Measurements from ENCODE around the gene PARD6G.
A peak's percentile ranks its signal among the peaks of the same experiment; 100 is the strongest.

The PARD6G gene

DNA sequence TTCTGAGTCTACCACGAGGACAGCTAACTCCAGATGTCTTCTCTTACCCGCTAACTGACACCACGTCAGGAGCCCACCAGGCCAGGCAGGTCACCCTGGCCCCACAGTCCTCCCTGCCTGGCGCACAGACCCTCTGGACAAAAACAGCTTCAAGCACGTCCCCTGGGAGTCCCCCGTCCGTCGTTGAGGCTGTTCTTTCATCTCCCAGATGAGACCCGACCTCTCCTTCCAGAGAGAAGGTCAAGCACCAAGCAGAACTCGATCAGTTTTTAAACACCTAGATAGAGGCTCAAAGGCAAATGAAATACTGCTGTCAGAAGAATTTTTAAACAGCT is 57.8 kb downstream of the PARD6G start:
- no peak for ATAC-seq

DNA sequence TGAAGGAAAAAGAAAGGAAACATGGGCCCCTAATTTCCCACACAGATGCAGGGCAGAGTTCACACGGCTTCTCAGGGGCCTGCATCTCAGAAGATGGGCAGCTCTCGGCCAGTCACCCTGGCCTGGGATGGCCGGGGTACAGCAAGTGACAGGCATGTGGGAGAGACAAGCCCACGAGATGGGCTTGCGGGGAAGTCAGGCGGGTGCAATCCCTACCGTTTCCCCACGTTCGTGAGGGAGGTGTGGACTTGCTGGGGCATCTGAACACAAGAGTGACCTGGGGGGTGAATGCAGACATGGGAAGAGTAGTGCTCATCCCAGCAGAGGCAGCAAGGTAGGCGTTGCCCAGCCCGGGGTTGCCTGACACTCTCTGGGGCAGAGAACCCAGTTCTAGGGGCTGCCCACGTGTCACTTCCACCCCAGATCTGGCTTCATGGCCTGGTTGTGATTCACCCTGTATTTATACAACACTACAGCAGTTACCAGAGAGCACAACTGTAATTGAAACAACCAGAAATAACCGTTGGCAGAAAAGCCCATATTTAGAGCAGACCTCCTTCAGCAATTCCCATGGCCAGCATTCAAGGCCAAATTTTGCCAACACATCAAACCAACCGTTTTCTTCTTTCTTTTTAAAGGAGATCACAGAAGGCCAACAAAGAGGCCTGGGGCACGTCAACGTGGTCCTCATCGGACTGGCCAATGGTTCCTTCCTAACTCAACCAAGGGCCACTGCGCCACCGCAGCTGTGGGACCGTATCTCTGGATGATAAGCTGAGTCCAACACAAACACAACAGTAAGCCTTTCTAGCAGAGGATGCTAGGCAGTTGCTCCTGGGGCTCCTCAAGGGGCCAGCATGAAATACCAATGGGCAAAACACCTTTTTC is 58.4 kb downstream of the PARD6G start:
- ATAC-seq: no peak

- no peak for ATAC-seq
These were observed 59.2 kb downstream of the PARD6G start for GRCh38 chr18:80187956-80188642.

- ATAC-seq: no peak
These were observed 61.8 kb downstream of the PARD6G start for GRCh38 chr18:80185545-80185944.

GRCh38 chr18:80184243-80184772 is 63.0 kb downstream of the PARD6G start:
- ATAC-seq: no peak

- no peak for ATAC-seq
These were observed 63.9 kb downstream of the PARD6G start for GRCh38 chr18:80183273-80184050.

DNA sequence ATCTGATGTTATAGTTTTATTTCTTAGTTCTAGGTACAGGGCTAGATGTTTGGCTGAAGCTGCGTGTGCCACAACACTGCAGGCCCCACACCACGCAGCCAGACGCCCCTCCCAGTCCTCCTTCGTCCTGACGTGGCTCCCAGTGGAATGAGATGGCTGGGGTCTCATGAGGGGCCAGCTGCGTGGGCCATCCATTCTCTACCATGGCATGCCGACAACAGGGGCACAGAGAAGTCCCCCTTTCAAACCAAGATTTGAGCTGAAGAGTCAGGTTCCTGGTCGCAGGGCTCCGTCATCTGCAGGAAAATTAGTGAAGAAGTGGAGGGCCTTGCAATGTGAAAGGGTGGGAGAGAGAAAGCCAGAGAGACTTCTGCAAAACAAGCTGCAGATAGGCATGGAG is 64.5 kb downstream of the PARD6G start:
- no peak for ATAC-seq

- ATAC-seq: no peak
These were observed 65.5 kb downstream of the PARD6G start for GRCh38 chr18:80181642-80182461.

DNA sequence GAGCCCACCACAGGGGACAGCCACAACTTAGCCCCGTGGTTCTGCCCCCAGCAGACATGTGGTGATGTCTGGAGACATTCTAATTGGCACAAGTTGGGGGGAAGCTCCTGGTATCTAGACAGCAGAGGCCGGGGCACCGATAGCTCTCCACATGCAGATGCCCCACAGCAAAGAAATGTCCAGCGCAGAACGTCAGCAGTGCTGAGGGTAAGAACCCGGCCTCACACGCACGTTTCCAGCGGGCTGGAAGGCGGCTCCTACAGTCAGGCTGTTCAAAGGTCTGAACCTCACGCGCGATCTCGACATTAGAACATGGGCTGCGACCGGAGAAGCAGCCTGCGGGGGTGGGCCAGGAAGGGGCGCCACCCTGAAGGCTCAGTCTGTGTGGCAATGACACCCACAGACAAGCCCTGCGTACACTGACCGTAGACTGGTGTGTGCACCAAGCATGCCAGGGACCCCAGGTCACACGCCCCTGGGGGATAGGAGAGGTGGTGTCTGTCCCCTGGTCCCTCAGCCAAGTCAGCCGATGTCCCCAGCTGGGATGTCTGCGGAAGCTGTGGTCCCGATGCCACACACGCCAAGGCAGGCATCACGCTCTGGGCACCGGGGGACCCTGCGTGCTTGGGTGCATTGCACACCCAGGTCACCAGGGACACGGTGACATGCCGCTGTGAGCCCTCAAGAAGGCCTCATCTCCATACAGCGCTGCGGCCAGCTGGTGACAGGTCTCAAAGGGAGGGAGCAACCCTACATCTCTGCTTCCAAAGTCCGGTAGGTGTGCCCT is 66.3 kb downstream of the PARD6G start:
- no peak for ATAC-seq

DNA sequence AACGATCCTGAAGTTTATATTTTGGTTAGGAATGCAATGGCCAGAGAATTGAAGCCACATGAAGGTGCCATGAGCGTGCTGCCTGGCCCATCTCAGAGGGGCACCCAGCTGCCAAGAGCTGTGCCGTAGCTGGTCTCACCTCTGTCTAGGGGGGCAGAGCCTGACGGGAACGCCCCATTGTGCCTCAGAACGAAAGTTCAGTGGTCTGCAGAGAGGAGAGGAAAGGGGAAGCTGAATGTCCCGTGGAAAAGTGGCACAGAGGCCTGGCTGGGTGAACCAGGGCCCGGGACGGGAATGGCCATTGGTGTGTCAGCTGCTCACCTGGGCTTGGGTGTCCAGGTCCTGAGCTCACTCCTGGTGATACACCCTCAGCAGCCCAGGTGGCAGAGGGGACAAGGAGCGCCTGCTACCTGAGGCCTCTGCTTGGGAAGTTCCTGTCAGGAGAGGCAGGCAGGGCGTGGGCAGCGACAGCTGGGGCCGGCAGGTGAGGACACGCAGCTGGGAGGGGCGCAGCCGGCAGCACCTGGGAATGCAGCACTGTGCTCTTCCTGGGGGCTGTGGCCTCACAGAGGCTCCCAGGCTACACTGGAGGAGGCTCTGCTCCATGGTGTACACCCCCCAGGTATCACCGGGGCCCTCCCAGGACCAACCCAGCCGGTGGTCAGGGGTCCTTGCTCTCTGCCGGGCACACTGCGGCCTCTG is 67.3 kb downstream of the PARD6G start:
- ATAC-seq: no peak

- ATAC-seq: no peak
These were observed 68.1 kb downstream of the PARD6G start for GRCh38 chr18:80178935-80179818.

DNA sequence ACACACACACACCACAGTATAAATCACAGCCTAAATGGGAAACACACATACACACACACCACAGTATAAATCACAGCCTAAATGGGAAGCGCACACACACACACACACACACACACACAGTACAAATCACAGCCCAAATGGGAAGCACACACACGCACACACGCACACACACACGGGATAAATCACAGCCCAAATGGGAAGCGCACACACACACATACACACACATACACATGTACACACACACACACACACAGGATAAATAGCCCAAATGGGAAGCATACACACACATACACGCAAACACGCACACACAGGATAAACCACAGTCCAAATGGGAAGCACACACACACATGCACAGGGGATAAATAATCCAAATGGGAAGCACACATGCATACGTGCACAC is 70.2 kb downstream of the PARD6G start:
- ATAC-seq: no peak

DNA sequence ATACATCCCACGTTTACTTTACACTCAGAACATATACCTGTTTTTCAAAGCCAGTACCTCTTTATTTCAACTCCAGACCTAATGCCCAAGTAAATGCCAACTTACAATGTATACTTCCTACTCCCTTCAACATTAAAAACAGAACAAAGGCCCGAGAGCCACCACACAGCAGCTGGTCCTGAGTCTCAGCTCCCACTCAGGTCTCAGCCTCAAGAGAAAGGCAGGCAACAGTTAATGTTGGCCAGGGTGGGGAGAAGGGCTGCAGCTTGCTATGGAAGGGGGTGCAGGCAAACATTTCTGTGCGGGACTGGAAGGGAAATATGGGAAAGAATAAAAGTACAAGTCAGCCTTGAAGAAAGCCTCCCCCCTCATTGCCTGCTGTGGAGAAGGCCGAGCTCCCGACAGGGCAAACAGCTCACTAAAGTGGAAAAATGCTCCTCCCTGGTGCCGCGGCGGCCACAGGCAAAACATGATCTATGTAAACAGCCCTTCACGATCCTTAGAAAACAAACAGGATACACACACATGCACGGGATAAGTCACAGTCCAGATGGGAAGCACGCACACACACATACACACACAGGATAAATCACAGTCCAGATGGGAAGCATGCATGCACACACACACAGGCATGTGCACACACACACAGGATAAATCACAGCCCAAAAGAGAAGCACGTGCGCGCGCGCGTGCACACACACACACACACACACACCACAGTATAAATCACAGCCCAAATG is 70.8 kb downstream of the PARD6G start:
- no peak for ATAC-seq

- peak; percentile 85 to 90 for ATAC-seq
These were observed 71.7 kb downstream of the PARD6G start for GRCh38 chr18:80175451-80176204.

GRCh38 chr18:80173060-80173459 is 74.3 kb downstream of the PARD6G start:
- no peak for ATAC-seq

GRCh38 chr18:80172056-80172455 is 75.3 kb downstream of the PARD6G start:
- no peak for ATAC-seq

DNA sequence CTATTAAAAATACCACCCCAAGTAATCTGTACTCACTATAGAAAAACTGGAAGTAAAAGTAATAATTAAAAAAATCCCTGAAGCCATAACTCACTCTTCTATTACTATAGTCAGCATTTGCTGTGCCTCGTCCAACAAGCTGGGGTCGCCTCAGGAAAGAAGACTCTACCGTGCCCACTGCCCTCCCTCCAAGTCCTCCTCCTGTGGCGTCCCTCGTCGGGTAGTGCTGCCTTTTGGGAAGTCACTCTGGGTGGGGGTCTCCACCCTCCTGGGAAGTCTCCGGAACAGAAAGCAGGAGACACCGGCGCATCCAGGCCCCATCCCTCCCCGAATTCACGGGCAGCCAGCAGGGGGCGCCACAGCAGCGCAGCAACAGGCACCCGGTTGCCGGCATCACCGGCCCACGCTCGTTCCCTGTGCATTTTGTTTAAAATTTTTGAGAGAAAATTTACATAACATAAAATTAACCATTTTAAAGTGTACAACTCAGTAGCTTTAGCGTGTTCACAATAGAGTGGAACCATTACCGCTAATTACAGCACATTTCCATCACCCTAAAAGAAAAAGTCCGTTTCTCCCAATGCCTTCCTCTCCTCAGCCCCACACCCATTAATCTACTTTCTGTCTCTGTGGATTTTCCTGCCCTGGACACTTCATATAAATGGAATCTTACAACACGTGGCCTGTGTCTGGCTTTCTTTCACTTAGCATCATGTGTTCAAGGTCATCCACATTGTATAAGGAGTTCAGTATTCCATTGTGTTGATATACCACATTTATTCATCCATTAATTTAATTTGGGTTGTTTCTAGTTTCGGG is 76.1 kb downstream of the PARD6G start:
- no peak for ATAC-seq
